A673 (cell line): ENCODE data around the gene ATP1A2. TPM values are rescaled to one million over a fixed set of nuclear protein-coding genes. Genes with fewer than 3 reads are reported as not detected.

Experiments used
- BruUV-seq: library from RNA; stranded (reverse); fragments of 400-500 nt; replicated peaks from 2 replicates; lab custom pipeline; 2021; lab: Mats Ljungman, UMichigan
- CTCF ChIA-PET: fragments of 300-600 bp; sonication (Branson Sonifier 250); formaldehyde crosslinking; loops from one replicate; lab custom pipeline; 2022; ENCODE audit warnings: antibody characterized with exemption; lab: Charles Lee
- POLR2A ChIA-PET: fragments of 300-600 bp; sonication (Branson Sonifier 250); formaldehyde crosslinking; loops from one replicate; lab custom pipeline; 2022; ENCODE audit warnings: antibody characterized with exemption; ENCODE audit not compliant: low non-redundant PET; lab: Charles Lee
- DNase-seq: peaks from one replicate; pipeline ENCODE4 v3.0.0-alpha.2; 2015; ENCODE audit warnings: low spot score
- H3K27ac ChIP-seq: fragments of 200-600 bp; sonication (generic); 2 replicates; pipeline ENCODE4 v1.5.1; 2016; ENCODE audit warnings: mixed run types, low read depth, mild to moderate bottlenecking, mixed read lengths, antibody characterized with exemption, low read length; ENCODE audit not compliant: poor library complexity, severe bottlenecking
- H3K27me3 ChIP-seq: fragments of 200-600 bp; sonication (generic); replicated peaks from 2 replicates; pipeline ENCODE4 v1.6.1; 2017; ENCODE audit warnings: mixed run types, low read depth, mild to moderate bottlenecking, mixed read lengths, antibody characterized with exemption, low read length; ENCODE audit not compliant: insufficient read depth, poor library complexity
- H3K36me3 ChIP-seq: fragments of 200-600 bp; sonication (generic); 2 replicates; pipeline ENCODE4 v1.6.1; 2016; ENCODE audit warnings: mixed run types, mild to moderate bottlenecking, mixed read lengths, antibody characterized with exemption, low read length; ENCODE audit not compliant: insufficient read depth, poor library complexity, severe bottlenecking
- H3K4me1 ChIP-seq: fragments of 200-600 bp; sonication (generic); 2 replicates; pipeline ENCODE4 v1.6.1; 2017; ENCODE audit warnings: mixed run types, mild to moderate bottlenecking, mixed read lengths, antibody characterized with exemption, low read length; ENCODE audit not compliant: insufficient read depth, poor library complexity, severe bottlenecking
- H3K4me3 ChIP-seq: fragments of 200-600 bp; sonication (generic); 2 replicates; pipeline ENCODE4 v1.5.1; 2016; ENCODE audit warnings: low read depth, mixed run types, mild to moderate bottlenecking, mixed read lengths, low read length; ENCODE audit not compliant: poor library complexity, severe bottlenecking
- H3K9me3 ChIP-seq: fragments of 200-600 bp; sonication (generic); 2 replicates; pipeline ENCODE4 v1.6.1; 2016; ENCODE audit warnings: mixed run types, low read depth, mild to moderate bottlenecking, mixed read lengths, antibody characterized with exemption, low read length; ENCODE audit not compliant: poor library complexity, severe bottlenecking
- EZH2 ChIP-seq: fragments of 200-600 bp; sonication (generic); IDR thresholded peaks from 2 replicates; pipeline ENCODE4 v1.6.1; 2017; ENCODE audit warnings: borderline replicate concordance, low read depth, mild to moderate bottlenecking, mixed read lengths, antibody characterized with exemption, low read length; ENCODE audit not compliant: poor library complexity, severe bottlenecking
- intact Hi-C: fragments of 100-400 bp; cut with micrococcal nuclease; formaldehyde crosslinking; loops from one replicate; pipeline ENCODE4 v1.10.0; 2022; ENCODE audit not compliant: unreplicated experiment
- total RNA-seq: library from RNA; stranded (reverse); gene quantifications from 2 replicates; pipeline ENCODE4 v1.2.3, GENCODE V29; 2021
- TF ChIP-seq, protein P1 (sequence below): fragments of 300-800, 200-600 bp; sonication (generic); conservative IDR thresholded peaks from 2 replicates; pipeline ENCODE4 v1.5.1; 2017; ENCODE audit warnings: low read depth, mild to moderate bottlenecking, antibody characterized with exemption, low read length, moderate library complexity, mixed read lengths

ATP1A2 gene
- total RNA-seq, 1 experiment from 2014 or later: not detected

DNA sequence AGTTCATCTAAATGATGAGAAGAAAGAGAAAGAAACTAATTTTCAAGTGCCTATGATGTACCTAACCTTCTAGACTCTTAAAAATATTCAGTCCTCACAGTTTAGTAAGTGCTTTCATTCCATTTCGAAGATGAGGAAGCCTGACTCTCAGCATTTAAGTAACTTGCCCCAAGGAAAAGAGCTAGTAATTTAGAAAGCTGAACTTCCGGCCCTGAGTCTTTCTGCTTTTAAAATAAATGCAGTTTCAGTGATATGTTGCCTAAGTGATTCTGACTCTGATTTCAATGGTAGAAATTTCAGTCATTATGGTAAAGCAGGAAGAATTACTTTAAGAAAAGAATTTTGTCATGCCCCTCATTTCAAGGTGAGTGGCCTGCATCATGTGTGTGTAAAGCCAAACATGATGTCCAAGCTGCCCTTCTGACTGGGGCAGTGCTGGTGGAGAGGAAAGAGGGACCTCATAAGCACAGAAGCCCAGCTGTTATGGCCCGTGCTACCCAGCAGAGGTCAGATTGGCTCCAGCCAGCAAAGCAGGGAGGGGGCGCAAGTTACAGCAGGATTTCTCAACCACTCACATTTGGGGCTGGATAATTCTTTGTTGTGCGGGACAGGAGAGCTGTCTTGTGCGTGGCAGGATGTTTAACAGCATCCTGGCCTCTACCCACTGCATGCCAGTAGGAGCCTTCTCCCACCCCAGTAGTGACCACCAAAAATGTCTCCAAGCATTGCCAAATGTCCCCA lies 46.6 kb downstream of the ATP1A2 start:
- intact Hi-C loops: no loop called here
- ChIA-PET POLR2A (no interaction called here), CTCF (no interaction called here)
- no peak for DNase-seq
- Histone ChIP-seq H3K27ac (no peak overlapping the region), H3K9me3 (no peaks in the 10 kb centered on the region), H3K4me3 (no peak overlapping the region), H3K36me3 (no peaks in the 10 kb centered on the region), H3K4me1 (no peaks in the 10 kb centered on the region), H3K27me3 (no peaks in the 10 kb centered on the region)
- BruUV-seq: no TSS peak
- TF ChIP-seq EZH2: no peak
- TF ChIP-seq, protein P1, sequence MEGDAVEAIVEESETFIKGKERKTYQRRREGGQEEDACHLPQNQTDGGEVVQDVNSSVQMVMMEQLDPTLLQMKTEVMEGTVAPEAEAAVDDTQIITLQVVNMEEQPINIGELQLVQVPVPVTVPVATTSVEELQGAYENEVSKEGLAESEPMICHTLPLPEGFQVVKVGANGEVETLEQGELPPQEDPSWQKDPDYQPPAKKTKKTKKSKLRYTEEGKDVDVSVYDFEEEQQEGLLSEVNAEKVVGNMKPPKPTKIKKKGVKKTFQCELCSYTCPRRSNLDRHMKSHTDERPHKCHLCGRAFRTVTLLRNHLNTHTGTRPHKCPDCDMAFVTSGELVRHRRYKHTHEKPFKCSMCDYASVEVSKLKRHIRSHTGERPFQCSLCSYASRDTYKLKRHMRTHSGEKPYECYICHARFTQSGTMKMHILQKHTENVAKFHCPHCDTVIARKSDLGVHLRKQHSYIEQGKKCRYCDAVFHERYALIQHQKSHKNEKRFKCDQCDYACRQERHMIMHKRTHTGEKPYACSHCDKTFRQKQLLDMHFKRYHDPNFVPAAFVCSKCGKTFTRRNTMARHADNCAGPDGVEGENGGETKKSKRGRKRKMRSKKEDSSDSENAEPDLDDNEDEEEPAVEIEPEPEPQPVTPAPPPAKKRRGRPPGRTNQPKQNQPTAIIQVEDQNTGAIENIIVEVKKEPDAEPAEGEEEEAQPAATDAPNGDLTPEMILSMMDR: no peak

GRCh38 chr1:160162931-160163330 lies 47.4 kb downstream of the ATP1A2 start:
- TF ChIP-seq EZH2: no peak
- TF ChIP-seq, protein P1: no peak
- H3K36me3 ChIP-seq: no peaks in the 10 kb centered on the region
- H3K4me3 ChIP-seq: no peak overlapping the region
- no peak overlapping the region for H3K27ac ChIP-seq
- ChIA-PET POLR2A (no interaction called here), CTCF (no interaction called here)
- H3K4me1 ChIP-seq: no peaks in the 10 kb centered on the region
- BruUV-seq: no TSS peak
- no peaks in the 10 kb centered on the region for H3K9me3 ChIP-seq
- intact Hi-C loops: no loop called here
- no peak for DNase-seq
- H3K27me3 ChIP-seq: no peaks in the 10 kb centered on the region

GRCh38 chr1:160163615-160164014 lies 48.1 kb downstream of the ATP1A2 start:
- intact Hi-C loops: no loop called here
- ChIA-PET CTCF (no interaction called here), POLR2A (no interaction called here)
- Histone ChIP-seq H3K4me3 (no peak overlapping the region), H3K27ac (no peak overlapping the region), H3K36me3 (no peaks in the 10 kb centered on the region), H3K27me3 (no peaks in the 10 kb centered on the region), H3K4me1 (peaks cover 1% of the 10 kb centered on the region), H3K9me3 (no peaks in the 10 kb centered on the region)
- no peak for TF ChIP-seq EZH2
- TF ChIP-seq, protein P1: no peak
- no peak for DNase-seq
- BruUV-seq: no TSS peak
